A673 (cell line): ENCODE results near the gene FAM229A. TPM values are rescaled to one million over a fixed set of nuclear protein-coding genes. Genes with fewer than 3 reads are reported as not detected.

Source experiments
- BruUV-seq: library from RNA; stranded (reverse); fragments of 400-500 nt; replicated peaks from 2 replicates; lab custom pipeline; 2021; lab: Mats Ljungman, UMichigan
- CTCF ChIA-PET: fragments of 300-600 bp; sonication (Branson Sonifier 250); formaldehyde crosslinking; loops from one replicate; lab custom pipeline; 2022; ENCODE audit warnings: antibody characterized with exemption; lab: Charles Lee
- POLR2A ChIA-PET: fragments of 300-600 bp; sonication (Branson Sonifier 250); formaldehyde crosslinking; loops from one replicate; lab custom pipeline; 2022; ENCODE audit warnings: antibody characterized with exemption; ENCODE audit not compliant: low non-redundant PET; lab: Charles Lee
- DNase-seq: peaks from one replicate; pipeline ENCODE4 v3.0.0-alpha.2; 2015; ENCODE audit warnings: low spot score
- H3K27ac ChIP-seq: fragments of 200-600 bp; sonication (generic); 2 replicates; pipeline ENCODE4 v1.5.1; 2016; ENCODE audit warnings: mixed run types, low read depth, mild to moderate bottlenecking, mixed read lengths, antibody characterized with exemption, low read length; ENCODE audit not compliant: poor library complexity, severe bottlenecking
- H3K27me3 ChIP-seq: fragments of 200-600 bp; sonication (generic); replicated peaks from 2 replicates; pipeline ENCODE4 v1.6.1; 2017; ENCODE audit warnings: mixed run types, low read depth, mild to moderate bottlenecking, mixed read lengths, antibody characterized with exemption, low read length; ENCODE audit not compliant: insufficient read depth, poor library complexity
- H3K36me3 ChIP-seq: fragments of 200-600 bp; sonication (generic); 2 replicates; pipeline ENCODE4 v1.6.1; 2016; ENCODE audit warnings: mixed run types, mild to moderate bottlenecking, mixed read lengths, antibody characterized with exemption, low read length; ENCODE audit not compliant: insufficient read depth, poor library complexity, severe bottlenecking
- H3K4me1 ChIP-seq: fragments of 200-600 bp; sonication (generic); 2 replicates; pipeline ENCODE4 v1.6.1; 2017; ENCODE audit warnings: mixed run types, mild to moderate bottlenecking, mixed read lengths, antibody characterized with exemption, low read length; ENCODE audit not compliant: insufficient read depth, poor library complexity, severe bottlenecking
- H3K4me3 ChIP-seq: fragments of 200-600 bp; sonication (generic); 2 replicates; pipeline ENCODE4 v1.5.1; 2016; ENCODE audit warnings: low read depth, mixed run types, mild to moderate bottlenecking, mixed read lengths, low read length; ENCODE audit not compliant: poor library complexity, severe bottlenecking
- H3K9me3 ChIP-seq: fragments of 200-600 bp; sonication (generic); 2 replicates; pipeline ENCODE4 v1.6.1; 2016; ENCODE audit warnings: mixed run types, low read depth, mild to moderate bottlenecking, mixed read lengths, antibody characterized with exemption, low read length; ENCODE audit not compliant: poor library complexity, severe bottlenecking
- EZH2 ChIP-seq: fragments of 200-600 bp; sonication (generic); IDR thresholded peaks from 2 replicates; pipeline ENCODE4 v1.6.1; 2017; ENCODE audit warnings: borderline replicate concordance, low read depth, mild to moderate bottlenecking, mixed read lengths, antibody characterized with exemption, low read length; ENCODE audit not compliant: poor library complexity, severe bottlenecking
- intact Hi-C: fragments of 100-400 bp; cut with micrococcal nuclease; formaldehyde crosslinking; loops from one replicate; pipeline ENCODE4 v1.10.0; 2022; ENCODE audit not compliant: unreplicated experiment
- total RNA-seq: library from RNA; stranded (reverse); gene quantifications from 2 replicates; pipeline ENCODE4 v1.2.3, GENCODE V29; 2021
- TF ChIP-seq, protein P1 (sequence below): fragments of 300-800, 200-600 bp; sonication (generic); conservative IDR thresholded peaks from 2 replicates; pipeline ENCODE4 v1.5.1; 2017; ENCODE audit warnings: low read depth, mild to moderate bottlenecking, antibody characterized with exemption, low read length, moderate library complexity, mixed read lengths

FAM229A gene
- total RNA-seq, 1 experiment from 2014 or later, result 4.7 TPM

DNA sequence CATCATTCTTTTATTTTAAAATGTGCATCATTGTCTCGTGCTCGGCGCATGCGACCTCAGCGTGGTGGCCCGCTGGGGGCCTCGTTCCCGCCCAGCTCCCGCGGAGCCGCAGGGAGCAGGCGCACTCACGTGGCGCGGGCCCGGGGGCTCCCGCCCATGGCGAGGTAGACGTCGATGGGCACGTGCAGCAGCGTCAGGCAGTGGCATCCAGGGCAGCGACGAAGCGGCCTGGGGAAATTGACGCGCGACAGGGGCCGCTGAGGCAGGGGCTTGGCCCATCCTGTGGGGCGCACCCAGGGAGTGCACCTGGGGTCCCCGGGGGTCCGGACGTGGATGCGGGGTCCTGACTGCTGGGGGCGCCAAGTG is 994 bp downstream of the FAM229A start:
- Histone ChIP-seq H3K36me3 (peaks cover 10% of the 10 kb centered on the region), H3K27me3 (no peaks in the 10 kb centered on the region), H3K4me3 (peak overlapping the region; percentile 49), H3K9me3 (no peaks in the 10 kb centered on the region), H3K27ac (no peak overlapping the region), H3K4me1 (peaks cover 9% of the 10 kb centered on the region)
- TF ChIP-seq EZH2, result no peak
- TF ChIP-seq, protein P1, sequence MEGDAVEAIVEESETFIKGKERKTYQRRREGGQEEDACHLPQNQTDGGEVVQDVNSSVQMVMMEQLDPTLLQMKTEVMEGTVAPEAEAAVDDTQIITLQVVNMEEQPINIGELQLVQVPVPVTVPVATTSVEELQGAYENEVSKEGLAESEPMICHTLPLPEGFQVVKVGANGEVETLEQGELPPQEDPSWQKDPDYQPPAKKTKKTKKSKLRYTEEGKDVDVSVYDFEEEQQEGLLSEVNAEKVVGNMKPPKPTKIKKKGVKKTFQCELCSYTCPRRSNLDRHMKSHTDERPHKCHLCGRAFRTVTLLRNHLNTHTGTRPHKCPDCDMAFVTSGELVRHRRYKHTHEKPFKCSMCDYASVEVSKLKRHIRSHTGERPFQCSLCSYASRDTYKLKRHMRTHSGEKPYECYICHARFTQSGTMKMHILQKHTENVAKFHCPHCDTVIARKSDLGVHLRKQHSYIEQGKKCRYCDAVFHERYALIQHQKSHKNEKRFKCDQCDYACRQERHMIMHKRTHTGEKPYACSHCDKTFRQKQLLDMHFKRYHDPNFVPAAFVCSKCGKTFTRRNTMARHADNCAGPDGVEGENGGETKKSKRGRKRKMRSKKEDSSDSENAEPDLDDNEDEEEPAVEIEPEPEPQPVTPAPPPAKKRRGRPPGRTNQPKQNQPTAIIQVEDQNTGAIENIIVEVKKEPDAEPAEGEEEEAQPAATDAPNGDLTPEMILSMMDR, result no peak
- intact Hi-C loops, result no loop called here
- CTCF ChIA-PET, result no interaction called here
- no peak for DNase-seq
- no TSS peak for BruUV-seq
- POLR2A ChIA-PET, result no interaction called here

DNA sequence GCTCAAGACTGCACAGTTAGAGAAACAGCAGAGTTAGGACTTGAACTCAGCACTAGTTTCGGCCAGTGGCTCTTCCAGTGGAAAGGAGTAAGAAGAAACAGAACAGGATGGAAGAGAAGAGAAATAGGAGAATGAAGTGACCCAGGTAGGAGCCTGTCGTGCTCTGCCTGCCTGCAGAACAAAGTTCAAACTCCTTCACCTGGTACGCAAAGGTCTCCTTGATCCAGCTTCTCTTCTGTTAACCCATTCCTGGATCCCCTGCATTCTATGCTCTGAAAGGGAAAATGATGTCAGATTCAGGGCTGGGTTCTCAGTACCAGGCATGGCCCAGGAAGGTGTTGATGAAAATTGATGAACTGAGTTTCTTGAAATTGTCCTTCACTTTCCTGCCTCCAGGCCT is 3.9 kb downstream of the FAM229A start:
- H3K36me3 ChIP-seq, result peaks cover 3% of the 10 kb centered on the region
- ChIA-PET CTCF (no interaction called here), POLR2A (interaction anchor here (0.7 kb wide), 1 partner anchor 19 kb away, joined by 6 read pairs; no protein-coding TSS in a partner anchor)
- H3K27me3 ChIP-seq, result no peaks in the 10 kb centered on the region
- no TSS peak for BruUV-seq
- TF ChIP-seq EZH2, result no peak
- TF ChIP-seq, protein P1, result no peak
- intact Hi-C loops, result no loop called here
- no peak for DNase-seq
- H3K9me3 ChIP-seq, result no peaks in the 10 kb centered on the region
- no peak overlapping the region for H3K4me3 ChIP-seq
- peaks cover 9% of the 10 kb centered on the region for H3K4me1 ChIP-seq
- no peak overlapping the region for H3K27ac ChIP-seq

DNA sequence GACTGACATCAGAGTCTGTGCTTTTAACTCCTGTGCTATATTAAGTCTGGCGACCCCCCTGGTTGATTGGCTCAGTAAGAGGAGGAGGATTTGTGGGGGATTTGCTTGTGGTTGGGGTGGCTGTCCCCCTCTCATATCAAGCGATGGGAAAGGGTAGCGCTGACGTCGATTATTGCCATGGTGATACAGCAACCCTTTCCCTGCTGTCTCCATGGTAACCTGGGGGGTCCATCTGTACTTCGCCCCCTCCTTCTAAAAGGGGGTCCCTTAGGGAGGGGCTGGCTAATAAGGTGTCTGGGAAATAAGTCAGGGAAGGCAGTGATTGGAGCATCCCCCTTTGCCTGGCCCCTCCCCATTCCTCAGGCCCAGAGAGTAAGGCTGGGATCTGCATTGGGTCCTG is 4.7 kb downstream of the FAM229A start:
- TF ChIP-seq, protein P1, result no peak
- no peak for TF ChIP-seq EZH2
- BruUV-seq, result no TSS peak
- no peak overlapping the region for H3K27ac ChIP-seq
- peaks cover 8% of the 10 kb centered on the region for H3K4me1 ChIP-seq
- intact Hi-C loops, result no loop called here
- H3K27me3 ChIP-seq, result no peaks in the 10 kb centered on the region
- no peak overlapping the region for H3K4me3 ChIP-seq
- no peaks in the 10 kb centered on the region for H3K9me3 ChIP-seq
- CTCF ChIA-PET, result no interaction called here
- DNase-seq, result no peak
- no peaks in the 10 kb centered on the region for H3K36me3 ChIP-seq
- POLR2A ChIA-PET, result no interaction called here
